ENCODE data around the gene PHF13.
A peak's percentile ranks its signal among the peaks of the same experiment; 100 is the strongest.
"Not testable (repeated sequence)": the region's sequence is repeated elsewhere in the genome, so short reads cannot be mapped to it uniquely, and the experiment has no call there.

PHF13 gene

DNA sequence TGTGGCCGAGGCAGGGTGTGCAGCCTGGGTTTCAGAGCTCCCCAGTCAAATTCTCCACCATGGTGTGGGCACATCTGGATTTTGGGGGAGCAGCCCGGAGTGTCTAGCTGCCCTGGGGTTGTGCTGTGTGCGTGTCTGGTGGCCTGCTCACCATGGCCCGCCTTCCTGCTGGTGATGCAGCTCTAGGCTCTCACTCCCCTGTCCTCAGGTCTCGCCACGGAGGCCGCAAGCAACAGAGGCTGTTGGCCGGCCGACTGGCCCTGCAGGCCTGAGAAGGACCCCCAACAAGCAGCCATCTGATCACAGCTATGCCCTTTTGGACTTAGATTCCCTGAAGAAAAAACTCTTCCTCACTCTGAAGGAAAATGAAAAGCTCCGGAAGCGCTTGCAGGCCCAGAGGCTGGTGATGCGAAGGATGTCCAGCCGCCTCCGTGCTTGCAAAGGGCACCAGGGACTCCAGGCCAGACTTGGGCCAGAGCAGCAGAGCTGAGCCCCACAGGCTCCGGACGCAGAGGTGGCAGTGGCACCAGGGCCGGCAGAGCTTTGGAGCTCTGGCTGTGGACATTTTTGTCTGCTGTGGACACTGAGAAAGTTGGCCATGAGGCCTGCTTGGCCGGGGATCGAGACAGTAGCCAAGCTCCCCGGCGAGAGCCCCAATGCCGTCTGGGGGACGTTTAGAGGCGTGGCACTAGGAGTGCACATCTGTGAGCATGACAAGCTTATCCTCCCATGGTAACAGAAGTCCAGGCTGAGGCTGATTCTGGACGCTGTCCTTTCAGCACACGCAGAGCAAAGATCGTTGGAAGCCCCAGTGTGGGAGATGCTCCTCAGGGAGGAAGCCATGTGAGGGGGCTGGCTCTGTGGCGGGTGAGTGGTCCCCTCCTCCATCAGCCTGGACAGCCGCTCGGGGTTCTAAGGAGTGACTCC lies 19.3 kb downstream of the PHF13 start:
- no peak for DNase-seq

DNA sequence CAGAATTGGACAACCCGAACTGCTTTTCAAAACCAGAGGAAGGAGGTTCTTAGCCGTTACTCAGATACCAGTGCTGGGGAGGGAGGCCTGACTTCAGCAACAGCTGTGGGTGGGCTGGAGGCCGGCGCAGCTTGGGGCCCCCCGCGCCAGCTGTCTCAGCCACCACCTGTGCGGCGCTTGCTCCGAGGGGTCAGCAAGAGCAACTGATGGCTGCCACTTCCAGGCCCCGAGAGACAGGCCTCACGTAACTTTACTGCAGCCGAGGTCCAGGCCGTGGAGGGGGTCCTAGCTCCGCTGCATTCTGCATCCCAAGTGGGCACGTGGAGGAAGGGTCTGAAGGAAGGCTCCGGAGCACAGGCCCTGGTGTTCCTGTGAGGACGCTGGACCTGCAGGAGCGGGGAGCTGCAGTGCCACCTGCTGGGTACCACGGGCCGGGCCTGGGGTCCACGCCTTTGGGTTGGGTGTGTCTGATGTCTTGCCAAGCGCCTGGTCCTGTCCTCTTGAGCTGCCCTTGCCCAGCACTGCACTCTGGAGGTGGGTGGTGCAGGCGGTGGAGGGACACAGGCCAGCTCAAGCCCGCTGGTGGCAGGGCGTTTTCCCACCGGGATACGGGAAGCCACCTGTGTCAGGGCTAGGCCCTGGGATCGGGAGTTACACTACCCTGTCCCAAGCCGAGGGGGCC lies 21.0 kb downstream of the PHF13 start:
- DNase-seq: peak; percentile 38

DNA sequence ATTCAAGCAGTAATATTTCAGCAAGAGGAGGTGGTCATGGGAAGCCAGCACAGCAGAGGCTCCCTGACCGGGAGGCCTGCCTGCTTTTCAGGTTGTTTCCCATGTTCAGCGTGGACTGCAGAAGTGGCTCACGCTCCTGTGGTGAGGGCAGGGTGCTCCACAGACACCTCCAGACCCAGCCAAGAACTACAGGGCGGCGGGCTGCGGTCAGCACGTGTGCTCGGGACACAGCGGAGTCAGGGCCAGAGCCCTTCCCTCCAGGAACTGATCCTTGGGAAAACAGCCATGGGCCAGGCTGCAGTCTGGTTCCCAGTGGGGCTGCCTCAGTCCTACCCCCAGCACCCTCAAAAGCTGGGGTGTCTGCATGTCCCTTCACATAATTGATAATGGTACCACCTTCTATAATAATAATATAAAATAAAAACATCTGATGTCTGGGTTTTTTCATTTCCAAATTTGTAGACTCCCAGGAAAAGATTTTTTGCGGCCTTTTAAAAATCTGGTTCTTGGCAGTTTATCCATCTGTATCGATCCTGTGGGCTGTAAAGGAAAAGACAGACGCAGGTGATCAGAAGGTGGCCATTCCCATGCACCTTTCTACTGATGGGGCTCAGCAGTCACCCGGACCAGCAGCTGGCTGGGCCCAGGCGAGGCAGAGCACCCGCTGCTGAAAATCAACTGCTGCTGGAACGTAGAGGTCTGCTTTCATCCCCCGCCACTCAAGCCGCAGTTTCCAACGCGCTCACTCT lies 21.8 kb downstream of the PHF13 start:
- no peak for DNase-seq

DNA sequence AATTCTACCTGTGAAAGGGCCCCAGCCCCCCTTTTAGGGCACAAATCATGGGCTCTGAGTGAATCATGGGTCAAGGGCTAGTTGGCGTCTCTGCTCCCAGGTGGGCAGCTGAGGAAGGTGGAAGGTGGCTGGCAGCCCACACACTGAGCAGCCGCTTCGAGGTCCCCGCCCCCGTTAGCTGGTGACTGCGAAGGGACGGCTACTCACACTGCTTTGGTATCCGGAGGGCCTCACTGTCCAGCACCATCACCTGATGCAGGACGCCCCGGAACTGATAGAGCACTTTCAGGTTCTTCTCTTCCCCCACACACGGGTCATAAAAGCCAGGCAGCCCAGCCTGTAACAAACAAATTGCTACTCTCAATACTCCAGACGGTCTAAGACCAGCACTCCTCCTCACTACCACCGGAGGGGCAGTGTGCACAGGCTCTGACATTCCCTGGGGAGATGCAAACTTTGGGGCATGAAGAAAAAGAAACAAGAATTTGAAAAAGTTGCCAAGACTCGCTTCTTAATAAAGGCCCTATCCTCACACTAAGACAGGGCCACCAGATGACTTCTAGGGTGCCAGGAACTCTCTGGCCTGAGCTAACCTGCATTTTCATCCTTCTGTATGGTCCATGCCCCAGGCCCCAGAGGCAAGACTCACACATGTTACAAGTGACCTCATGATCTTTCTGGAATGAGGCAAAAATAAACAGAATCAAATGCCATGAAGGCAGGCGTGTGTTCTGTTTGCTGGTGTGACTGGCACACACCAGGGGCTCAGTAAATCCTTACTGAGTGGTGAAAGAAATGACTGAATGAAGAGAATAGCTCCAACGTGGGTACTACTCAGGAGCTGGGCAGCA lies 22.6 kb downstream of the PHF13 start:
- DNase-seq: no peak

DNA sequence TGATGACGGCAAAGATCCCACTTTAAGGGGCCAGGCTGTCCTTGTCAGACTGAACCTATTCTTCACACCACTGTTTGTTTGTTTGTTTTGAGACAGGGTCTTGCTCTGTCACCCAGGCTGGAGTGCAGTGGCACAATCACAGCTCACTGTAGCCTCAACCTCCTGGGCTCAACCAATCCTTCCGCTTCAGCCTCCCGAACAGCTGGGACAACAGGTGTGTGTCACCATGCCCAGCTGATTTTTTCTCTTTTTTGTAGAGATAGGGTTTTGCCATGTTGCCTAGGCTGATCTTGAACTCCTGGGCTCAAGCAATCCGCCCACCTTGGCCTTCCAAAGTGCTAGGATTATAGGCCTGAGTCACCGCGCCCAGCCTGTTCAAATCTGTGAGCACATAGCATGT lies 23.2 kb downstream of the PHF13 start:
- DNase-seq: not testable (repeated sequence)

DNA sequence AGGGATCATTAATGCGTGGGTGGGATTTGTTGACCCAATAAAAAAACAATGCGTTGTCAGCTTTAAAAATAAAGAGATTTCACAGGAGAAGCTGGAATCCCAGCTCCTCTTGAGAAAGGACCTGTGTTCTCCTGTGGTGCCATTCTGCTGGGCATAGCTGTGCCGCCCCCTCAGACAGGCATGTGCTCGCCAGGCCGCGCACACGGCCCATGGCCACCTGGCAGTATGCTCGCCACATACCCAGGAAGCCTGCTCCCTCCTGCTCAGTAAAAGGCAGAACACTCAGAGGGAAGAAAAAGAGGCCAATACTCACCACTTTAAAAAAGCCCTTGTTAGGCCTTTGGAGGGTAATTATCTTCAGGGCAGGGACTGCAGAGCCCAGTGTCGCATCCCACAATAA lies 24.2 kb downstream of the PHF13 start:
- no peak for DNase-seq

DNA sequence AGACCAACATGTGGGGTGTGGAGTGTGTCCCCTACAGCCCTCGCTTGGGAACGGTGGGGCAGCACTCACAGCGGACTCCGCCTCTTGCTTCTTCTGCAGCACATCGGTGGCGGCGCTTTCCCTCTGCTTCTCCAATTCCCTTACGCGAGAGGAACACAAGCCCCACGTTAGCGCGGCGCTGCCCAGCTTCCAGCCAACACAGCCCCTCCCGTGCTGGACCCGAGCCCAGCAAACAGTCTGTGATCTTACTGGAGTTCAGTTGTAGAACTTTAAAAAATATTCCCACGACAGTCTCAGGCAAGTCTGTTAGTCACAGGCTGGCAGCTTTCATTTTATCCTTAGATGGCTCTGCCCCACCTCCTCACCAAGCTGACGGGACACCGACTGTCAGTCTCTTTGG lies 24.7 kb downstream of the PHF13 start:
- no peak for DNase-seq

DNA sequence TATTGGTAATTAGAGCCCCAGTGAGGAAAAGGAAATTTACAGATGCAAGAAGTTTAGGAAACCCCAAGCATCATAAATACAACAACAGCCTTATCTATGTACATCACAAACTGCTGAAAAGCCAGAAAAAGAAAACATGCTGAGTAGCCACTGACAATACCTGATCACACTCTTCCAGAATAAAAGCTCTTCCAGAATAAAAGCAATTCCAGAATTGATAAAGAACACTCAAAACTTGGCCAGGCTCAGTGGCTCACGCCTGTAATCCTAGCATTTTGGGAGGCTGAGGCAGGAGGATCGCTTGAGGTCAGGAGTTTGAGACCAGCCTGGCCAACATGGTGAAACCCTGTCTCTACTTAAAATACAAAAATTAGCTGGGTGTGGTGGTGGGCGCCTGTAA lies 27.3 kb downstream of the PHF13 start:
- DNase-seq: not testable (repeated sequence)

DNA sequence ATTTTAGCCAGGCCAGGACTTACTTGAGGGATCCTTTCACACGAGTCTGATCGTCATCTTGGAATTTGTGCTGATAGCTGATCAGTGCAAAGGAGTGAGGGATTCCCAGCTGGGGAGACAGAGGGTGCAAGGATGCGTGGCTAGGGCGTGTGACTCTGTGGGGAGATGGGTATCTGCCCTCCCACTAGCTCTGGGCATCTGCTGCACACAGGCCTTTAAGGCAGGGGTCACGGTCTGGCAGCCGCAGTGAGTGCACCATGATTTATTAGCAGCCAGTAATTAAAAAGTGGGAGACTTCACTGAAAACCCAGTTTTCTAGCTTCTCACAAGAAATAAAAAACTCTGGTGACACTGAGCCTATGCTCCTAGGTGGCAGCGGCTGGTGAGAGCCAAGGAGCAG lies 31.5 kb downstream of the PHF13 start:
- DNase-seq: no peak

DNA sequence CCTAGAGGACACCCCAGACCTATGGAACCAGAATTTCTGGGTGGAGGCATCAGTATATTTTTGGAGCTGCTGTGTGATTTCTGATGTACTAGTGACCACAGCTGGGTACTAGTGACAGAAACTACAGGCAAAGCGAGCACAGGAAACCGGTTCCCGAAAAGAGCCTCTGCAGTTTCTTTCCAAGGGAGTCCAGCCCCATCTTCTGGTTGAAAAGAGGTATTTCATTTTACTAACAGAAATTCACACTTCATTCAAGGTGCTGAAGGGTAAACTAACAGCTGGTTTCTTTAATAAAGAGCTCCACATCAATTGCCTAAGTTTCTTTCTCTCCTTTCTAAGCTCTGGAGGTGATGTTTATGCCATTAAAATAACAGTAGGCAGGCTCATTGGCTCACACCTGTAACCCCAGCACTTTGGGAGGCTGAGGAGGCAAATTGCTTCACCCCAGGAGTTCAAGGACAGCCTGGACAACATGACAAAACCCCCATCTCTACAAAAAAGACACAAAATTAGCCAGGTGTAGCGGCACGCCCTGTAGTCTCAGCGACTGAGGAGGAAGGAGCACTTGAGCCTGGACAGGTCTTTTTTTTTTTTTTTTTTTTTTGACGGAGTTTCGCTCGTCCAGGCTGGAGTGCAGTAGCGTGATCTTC lies 33.1 kb downstream of the PHF13 start:
- peak; percentile 31 for DNase-seq

DNA sequence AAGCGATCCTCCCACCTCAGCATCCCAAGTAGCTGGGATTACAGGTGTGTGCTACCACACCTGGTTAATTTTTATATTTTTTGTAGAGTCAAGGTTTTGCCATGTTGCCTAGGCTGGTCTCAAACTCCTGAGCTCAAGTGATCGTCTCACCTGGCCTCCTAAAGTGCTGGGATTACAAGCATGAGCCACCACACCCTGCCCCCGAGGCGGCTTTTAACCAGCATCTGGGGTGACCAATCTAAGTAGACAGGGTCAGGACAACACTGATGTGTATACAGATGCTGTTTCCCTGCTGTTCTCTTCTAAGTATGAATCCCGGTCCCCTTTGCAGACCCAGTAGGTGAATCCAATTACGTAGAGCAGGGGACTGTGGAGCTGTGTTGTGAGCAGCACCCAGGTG lies 35.0 kb downstream of the PHF13 start:
- DNase-seq: no peak

DNA sequence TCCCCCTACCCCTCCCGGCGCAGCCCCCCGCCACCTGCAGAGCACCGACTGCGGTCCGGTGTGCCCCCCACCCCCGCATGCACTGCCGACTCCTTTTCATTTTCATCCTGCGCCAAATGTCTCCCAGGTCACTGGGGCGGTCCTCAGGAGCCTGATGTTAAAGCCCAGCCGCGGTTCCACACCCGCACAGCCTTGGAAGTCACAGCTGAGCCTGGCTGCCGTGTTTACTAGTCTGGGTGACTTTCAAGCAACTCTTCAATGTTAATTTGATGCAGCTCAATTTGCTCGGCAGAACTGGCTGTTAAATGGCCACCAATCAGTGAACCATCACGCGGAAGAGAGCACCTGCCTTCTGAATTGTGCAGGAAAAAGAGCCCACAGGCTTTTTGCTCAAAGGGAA lies 38.4 kb downstream of the PHF13 start:
- DNase-seq: no peak

DNA sequence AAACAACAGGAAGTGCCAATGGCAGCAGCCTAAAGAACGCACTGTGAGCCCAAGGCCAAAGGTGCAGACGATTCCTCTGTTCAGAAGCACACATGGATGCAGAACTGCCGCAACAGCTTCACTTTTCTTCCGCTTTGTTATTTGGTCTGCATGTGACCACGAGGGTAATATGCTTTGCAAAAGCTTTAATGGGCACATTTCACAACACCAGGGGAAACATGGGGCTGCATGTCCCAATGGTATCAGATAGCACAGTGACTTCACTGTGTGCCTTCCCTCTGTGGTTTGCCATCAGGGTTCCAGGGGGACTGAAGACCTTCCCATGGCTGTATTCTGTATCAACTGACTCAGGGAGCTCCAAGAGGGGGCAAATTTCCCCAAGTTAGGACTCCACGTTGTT lies 39.5 kb downstream of the PHF13 start:
- DNase-seq: no peak

DNA sequence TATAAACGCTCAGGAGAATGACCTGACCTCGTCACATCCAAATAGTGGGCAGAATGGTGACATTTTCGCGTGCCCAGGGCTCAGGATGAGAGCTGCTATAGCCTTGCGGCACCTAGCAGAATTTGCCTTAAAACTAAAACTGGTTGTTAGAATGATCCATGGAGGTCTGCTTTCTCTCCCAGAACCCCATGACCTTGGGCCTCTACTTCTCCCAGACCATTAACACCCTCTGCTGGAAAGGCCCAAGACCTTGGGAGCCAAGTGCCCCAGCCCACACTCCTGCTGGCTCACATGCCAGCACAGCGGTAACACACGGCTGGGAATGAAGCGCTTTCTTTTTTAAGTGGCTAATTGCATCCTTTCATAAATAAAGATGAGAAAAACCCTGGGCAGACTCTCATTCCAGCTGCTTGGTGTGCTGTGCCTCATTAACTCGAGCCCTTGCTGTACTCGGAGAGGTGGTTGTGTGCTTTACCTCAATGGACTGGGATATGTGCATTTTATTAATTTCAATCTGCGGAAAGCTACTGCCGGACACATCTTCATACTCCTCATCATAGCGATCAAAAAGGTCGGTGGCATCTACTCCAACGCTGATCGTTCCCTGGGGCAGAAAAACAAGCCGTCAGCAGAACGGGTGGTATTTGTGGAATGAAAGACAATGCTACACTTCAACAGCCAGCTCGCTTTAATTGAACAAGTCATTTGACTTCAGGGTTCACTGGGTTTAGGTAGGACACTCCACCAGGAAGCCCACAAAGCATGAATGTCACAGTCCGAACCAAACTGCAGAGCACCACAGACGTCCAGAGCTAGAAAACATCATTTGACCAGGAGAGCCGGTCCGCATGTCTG lies 40.1 kb downstream of the PHF13 start:
- DNase-seq: no peak

DNA sequence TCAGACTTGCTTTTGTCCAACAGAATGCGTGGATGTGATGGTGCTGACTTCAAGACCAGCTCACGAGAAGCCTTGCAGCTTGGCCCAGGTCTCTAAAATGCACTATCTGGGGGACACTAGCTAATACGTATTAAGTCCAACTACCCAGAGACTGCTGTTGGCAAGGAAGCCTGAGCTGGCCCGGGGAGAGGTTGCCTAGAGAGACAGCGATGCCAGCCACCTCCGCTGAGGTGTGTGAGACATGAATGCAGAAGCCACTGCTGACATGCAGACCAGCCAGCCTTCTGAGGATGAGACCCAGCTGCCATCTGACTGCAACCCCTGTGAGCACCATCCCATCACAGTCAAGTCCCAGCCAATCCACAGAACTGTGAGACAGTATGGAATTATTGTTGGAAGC lies 43.6 kb downstream of the PHF13 start:
- DNase-seq: no peak

DNA sequence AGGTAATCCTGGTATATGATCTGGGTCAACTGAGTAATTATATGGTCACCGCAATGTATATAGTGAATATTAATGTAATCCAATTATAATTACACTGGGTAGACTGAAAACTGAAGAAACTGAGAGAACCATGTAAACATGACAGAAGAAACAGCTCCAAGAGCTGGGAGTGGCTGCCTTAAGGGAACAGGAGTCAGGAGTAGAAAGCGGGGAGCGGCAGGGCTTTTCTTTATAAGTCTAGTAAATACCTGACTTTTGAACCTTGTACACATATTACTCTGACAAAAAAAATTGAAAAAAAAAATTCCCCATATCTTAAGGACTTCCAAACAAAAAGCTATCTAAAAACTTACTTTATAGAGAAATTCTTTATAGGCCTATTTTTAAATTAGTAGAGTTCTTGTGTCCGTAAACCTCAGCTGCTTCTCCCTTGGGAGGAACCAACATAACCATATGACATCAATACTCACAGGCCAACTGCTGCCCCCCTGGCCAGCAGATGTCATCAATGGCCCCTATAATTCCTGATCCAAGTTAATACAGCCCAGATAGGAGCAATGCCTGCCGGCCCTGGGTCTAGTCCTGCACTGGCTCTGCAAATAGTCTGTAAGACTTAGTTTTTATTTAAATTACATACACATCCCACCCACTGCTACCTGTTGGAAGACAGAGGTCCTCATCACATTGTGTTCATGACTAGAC lies 45.0 kb downstream of the PHF13 start:
- no peak for DNase-seq

DNA sequence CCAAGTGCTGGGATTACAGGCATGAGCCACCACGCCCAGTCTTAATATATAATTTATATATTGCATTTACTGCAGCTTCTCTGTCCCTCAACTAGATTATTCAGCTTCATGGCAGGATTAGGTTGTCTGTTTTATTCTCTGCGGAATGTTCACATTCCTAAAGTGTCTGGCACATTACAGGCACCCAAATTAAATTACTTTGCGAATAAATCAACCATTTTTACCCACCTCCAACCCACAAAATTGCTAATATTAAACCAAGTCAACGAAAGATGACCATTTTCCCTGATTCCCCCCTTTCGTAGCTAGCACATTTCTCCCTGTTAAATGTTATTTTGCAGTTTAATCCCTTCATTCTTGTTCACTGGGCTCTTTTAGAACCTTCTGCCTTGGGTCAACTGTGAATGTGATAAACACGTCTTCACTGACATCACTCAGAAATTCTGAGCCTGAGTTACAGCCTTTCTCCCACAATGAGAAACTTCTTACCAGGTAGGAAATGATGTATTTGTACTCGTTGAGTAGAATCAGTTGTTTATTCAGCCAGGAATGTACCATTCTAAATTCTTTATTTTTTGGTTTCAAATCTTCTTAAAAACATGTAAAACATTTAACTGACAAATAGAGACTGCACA lies 47.0 kb downstream of the PHF13 start:
- no peak for DNase-seq

DNA sequence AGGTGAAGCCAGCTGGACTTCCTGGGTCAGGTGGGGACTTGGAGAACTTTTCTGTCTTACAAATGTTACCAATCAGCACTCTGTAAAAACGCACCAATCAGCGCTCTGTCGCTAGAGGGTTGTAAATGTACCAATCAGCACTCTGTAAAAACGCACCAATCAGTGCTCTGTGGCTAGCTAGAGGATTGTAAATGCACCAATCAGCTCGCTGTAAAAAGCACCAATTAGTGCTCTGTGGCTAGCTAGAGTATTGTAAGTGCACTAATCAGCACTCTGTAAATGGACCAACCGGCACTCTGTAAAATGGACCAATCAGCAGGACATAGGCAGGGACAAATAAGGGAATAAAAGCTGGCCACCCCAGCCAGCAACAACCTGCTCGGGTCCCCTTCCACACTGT lies 48.9 kb downstream of the PHF13 start:
- DNase-seq: not testable (repeated sequence)

DNA sequence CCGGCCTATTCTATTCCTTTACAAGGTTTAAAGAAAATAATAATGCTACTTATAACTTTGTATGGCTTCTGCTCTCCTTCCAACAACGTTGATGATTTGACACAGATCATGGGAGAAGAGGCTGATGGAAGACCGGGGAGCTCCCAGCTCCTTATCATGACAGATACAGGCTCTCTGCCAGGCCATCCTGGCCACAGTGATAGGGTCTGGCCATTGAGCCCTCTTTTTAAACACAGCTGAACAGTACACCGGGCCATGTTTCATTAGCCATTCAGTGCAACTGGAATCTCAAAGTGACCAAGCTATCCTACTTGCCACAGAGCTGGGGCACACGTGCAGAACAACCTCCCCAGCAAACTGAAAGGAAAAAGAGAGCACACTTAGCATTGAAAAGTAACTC lies 53.2 kb downstream of the PHF13 start:
- DNase-seq: no peak

DNA sequence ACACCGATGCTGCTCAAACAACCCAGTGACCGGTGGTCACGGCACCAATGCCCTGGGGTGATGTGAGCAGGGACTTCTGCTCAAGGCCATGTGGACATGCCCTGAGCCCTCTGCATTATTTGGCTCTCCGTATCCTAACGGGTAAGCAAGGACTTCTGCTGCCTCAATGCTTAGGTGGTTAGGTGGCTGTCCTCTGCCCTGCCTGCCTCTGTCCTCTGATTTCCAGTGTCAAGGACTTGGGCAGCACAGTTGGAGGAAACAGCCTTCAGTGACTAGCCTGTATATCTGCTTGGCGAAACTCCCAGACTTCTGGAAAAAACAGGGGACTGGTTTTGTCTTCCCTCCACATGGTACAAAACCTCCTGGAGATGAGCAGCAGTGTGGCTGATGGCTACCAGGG lies 53.6 kb downstream of the PHF13 start:
- no peak for DNase-seq
